ENCODE results near the gene C19orf73.

GRCh38 chr19:49097453-49098288, 21.3 kb downstream of the C19orf73 start:
- TF ChIP-seq CTCF (conservative IDR thresholded peaks at IDR 0.05; ENCODE audit: low read length) (peak; percentile 100), EZH2phosphoT487 (IDR thresholded peaks at IDR 0.05; ENCODE audit: borderline replicate concordance) (no peak)

Data from Loucy (cell line).